HepG2 (cell line): ENCODE results near the gene MILR1. TPM values are rescaled to one million over a fixed set of nuclear protein-coding genes. Genes with fewer than 3 reads are reported as not detected.
A peak's percentile ranks its signal among the peaks of the same experiment; 100 is the strongest.

Experiments
- CENPT ChIP-seq: sonication (generic); formaldehyde crosslinking; IDR thresholded peaks from 2 replicates; pipeline ENCODE4 v1.8.0; 2022; ENCODE audit warnings: low read depth, mild to moderate bottlenecking, moderate library complexity, missing genetic modification reagents
- EP300 ChIP-seq, 3 experiments: sonication (generic) in 1 of 3; formaldehyde crosslinking in 1 of 3; IDR thresholded peaks; 2 replicates each; pipeline versions ENCODE4 v1.5.1 to v1.6.1; 2011 to 2020; ENCODE audit warnings: low read depth in 2 of 3, low read length in 2 of 3, borderline replicate concordance in 1 of 3, improper control_type of control experiment in 1 of 3, mild to moderate bottlenecking in 1 of 3, missing genetic modification reagents in 1 of 3, moderate library complexity in 1 of 3
- MIER2 ChIP-seq: IDR thresholded peaks from 2 replicates; pipeline ENCODE4 v1.6.1; 2016; ENCODE audit warnings: missing biosample characterization, missing genetic modification reagents
- NFYC ChIP-seq: IDR thresholded peaks from 2 replicates; pipeline ENCODE4 v1.6.1; 2016; ENCODE audit warnings: missing genetic modification reagents, missing compliant biosample characterization
- PTBP1 ChIP-seq: fragments of 200-400 bp; formaldehyde crosslinking; IDR thresholded peaks from 2 replicates; pipeline ENCODE4 v1.6.1; 2018; ENCODE audit warnings: low read length, low read depth; ENCODE audit not compliant: poor library complexity, severe bottlenecking
- ZBTB8A ChIP-seq: sonication (generic); formaldehyde crosslinking; IDR thresholded peaks from 2 replicates; pipeline ENCODE4 v1.4.0; 2020; ENCODE audit warnings: mild to moderate bottlenecking, low read depth, missing genetic modification reagents, borderline replicate concordance
- ZNF205 ChIP-seq: IDR thresholded peaks from 2 replicates; pipeline ENCODE4 v1.6.1; 2018; ENCODE audit warnings: missing biosample characterization, missing genetic modification reagents
- ZNF207 ChIP-seq: fragments of 450-650 bp; IDR thresholded peaks from 2 replicates; pipeline ENCODE4 v1.6.1; 2016; ENCODE audit warnings: antibody characterized with exemption, borderline replicate concordance
- ZNF282 ChIP-seq: fragments of 450-650 bp; IDR thresholded peaks from 2 replicates; pipeline ENCODE4 v1.6.1; 2018; ENCODE audit not compliant: partially characterized antibody
- polyA plus RNA-seq, 8 experiments: library from polyadenylated mRNA; depleted of rRNA in 3 of 8; stranded (reverse) in 7 of 8; unstranded in 1 of 8; fragments of >200 nt; fragmentation: Illumina TruSeq in 4 of 8; extraction: Trizol in 4 of 8; gene quantifications; 2 replicates each; pipeline versions ENCODE4 v1.2.1 to v1.2.3, GENCODE V29; 2011 to 2016; ENCODE audit warnings: low read depth in 4 of 8, missing spikeins in 1 of 8, mixed read lengths in 1 of 8; ENCODE audit not compliant: insufficient read depth in 1 of 8
- total RNA-seq, 5 experiments: library from RNA; depleted of rRNA; stranded (reverse); fragments of >200 nt; fragmentation: Illumina TruSeq; extraction: Trizol; gene quantifications; 2 replicates each; pipeline ENCODE4 v1.2.3, GENCODE V29; 2016; ENCODE audit warnings: low read depth in 1 of 5
- TF ChIP-seq, protein P1 (sequence below): sonication (generic); formaldehyde crosslinking; IDR thresholded peaks from 2 replicates; pipeline ENCODE4 v1.5.0; 2020; ENCODE audit warnings: mild to moderate bottlenecking, missing genetic modification reagents, moderate library complexity
- TF ChIP-seq, protein P2 (sequence below): sonication (generic); formaldehyde crosslinking; IDR thresholded peaks from 2 replicates; pipeline ENCODE4 v1.4.0; 2020; ENCODE audit warnings: mild to moderate bottlenecking, missing genetic modification reagents
- TF ChIP-seq, protein P3 (sequence below): sonication (generic); formaldehyde crosslinking; conservative IDR thresholded peaks from 2 replicates; pipeline ENCODE4 v1.4.0; 2020; ENCODE audit warnings: mild to moderate bottlenecking, missing genetic modification reagents, moderate library complexity

MILR1 gene
- total and polyA plus RNA-seq, 2 of the 13 experiments (the other 11 are each of a cell fraction or from before 2014, with no cell fraction given), result 0.27 to 1.7 TPM

- TF ChIP-seq, protein P1, sequence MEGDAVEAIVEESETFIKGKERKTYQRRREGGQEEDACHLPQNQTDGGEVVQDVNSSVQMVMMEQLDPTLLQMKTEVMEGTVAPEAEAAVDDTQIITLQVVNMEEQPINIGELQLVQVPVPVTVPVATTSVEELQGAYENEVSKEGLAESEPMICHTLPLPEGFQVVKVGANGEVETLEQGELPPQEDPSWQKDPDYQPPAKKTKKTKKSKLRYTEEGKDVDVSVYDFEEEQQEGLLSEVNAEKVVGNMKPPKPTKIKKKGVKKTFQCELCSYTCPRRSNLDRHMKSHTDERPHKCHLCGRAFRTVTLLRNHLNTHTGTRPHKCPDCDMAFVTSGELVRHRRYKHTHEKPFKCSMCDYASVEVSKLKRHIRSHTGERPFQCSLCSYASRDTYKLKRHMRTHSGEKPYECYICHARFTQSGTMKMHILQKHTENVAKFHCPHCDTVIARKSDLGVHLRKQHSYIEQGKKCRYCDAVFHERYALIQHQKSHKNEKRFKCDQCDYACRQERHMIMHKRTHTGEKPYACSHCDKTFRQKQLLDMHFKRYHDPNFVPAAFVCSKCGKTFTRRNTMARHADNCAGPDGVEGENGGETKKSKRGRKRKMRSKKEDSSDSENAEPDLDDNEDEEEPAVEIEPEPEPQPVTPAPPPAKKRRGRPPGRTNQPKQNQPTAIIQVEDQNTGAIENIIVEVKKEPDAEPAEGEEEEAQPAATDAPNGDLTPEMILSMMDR (CRISPR knock-in tag), result no peak
- TF ChIP-seq ZNF282 (no peak), PTBP1 (no peak), ZNF205 (CRISPR knock-in tag) (peak; percentile 45; the same call in 1 of the 2 replicates), CENPT (CRISPR knock-in tag) (peak; percentile 93), EP300 (IDR thresholded peaks at IDR 0.05; ENCODE audit: low read depth in 2 of 2, low read length in 2 of 2) (peak in 1 of 2 experiments; percentile 8; a peak in 2 of 4 replicates), EP300 (CRISPR knock-in tag; IDR thresholded peaks at IDR 0.05; ENCODE audit: borderline replicate concordance) (peak; percentile 21; the same call in 1 of the 2 replicates), ZBTB8A (CRISPR knock-in tag) (no peak; the same call in 1 of the 2 replicates), NFYC (CRISPR knock-in tag) (peak; percentile 86), ZNF207 (no peak), MIER2 (CRISPR knock-in tag) (no peak)
- TF ChIP-seq, protein P2, sequence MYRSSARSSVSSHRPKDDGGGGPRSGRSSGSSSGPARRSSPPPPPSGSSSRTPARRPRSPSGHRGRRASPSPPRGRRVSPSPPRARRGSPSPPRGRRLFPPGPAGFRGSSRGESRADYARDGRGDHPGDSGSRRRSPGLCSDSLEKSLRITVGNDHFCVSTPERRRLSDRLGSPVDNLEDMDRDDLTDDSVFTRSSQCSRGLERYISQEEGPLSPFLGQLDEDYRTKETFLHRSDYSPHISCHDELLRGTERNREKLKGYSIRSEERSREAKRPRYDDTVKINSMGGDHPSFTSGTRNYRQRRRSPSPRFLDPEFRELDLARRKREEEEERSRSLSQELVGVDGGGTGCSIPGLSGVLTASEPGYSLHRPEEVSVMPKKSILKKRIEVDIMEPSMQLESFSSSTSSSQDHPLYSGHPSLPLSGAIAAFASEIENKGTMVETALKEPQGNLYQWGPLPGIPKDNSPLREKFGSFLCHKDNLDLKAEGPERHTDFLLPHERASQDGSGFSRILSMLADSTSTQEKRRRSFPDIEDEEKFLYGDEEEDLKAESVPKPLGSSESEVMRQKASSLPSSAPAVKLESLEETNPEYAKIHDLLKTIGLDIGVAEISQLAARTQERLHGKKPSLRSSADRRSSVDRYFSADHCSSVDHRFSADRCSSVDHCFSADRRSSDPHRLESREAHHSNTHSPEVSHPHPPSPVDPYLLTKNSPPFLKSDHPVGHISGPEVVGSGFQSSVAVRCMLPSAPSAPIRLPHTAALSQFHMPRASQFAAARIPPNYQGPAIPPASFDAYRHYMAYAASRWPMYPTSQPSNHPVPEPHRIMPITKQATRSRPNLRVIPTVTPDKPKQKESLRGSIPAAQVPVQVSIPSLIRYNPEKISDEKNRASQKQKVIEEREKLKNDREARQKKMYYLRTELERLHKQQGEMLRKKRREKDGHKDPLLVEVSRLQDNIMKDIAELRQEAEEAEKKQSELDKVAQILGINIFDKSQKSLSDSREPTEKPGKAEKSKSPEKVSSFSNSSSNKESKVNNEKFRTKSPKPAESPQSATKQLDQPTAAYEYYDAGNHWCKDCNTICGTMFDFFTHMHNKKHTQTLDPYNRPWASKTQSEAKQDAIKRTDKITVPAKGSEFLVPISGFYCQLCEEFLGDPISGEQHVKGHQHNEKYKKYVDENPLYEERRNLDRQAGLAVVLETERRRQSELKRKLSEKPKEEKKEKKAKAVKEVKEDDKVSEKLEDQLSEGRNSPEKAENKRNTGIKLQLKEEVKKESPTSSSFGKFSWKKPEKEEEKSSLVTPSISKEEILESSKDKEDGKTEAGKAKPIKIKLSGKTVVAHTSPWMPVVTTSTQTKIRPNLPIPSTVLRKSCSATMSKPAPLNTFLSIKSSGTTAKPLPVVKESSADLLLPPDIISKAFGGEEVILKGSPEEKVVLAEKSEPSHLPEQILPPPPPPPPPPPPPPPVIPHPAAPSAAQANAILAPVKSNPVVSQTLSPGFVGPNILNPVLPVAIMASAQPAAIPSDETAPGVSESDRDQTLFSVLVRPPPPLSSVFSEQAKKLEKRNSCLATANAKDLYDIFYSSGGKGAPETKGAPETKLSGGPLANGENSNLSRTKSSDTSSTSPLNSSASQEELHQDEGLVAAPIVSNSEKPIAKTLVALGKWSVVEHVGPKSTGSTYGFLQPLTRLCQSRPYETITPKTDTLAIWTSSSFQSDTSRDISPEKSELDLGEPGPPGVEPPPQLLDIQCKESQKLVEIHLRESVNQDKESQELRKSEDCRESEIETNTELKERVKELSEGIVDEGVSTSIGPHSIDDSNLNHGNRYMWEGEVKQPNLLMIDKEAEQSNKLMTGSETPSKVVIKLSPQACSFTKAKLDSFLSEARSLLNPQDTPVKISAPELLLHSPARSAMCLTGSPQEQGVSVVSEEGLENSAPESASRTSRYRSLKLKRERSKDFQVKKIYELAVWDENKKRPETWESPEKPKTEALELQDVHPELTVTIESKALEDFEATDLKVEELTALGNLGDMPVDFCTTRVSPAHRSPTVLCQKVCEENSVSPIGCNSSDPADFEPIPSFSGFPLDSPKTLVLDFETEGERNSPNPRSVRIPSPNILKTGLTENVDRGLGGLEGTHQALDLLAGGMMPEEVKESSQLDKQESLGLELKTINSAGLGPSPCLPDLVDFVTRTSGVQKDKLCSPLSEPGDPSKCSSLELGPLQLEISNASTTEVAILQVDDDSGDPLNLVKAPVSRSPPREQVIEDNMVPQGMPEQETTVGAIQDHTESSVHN (CRISPR knock-in tag), result no peak
- TF ChIP-seq, protein P3, sequence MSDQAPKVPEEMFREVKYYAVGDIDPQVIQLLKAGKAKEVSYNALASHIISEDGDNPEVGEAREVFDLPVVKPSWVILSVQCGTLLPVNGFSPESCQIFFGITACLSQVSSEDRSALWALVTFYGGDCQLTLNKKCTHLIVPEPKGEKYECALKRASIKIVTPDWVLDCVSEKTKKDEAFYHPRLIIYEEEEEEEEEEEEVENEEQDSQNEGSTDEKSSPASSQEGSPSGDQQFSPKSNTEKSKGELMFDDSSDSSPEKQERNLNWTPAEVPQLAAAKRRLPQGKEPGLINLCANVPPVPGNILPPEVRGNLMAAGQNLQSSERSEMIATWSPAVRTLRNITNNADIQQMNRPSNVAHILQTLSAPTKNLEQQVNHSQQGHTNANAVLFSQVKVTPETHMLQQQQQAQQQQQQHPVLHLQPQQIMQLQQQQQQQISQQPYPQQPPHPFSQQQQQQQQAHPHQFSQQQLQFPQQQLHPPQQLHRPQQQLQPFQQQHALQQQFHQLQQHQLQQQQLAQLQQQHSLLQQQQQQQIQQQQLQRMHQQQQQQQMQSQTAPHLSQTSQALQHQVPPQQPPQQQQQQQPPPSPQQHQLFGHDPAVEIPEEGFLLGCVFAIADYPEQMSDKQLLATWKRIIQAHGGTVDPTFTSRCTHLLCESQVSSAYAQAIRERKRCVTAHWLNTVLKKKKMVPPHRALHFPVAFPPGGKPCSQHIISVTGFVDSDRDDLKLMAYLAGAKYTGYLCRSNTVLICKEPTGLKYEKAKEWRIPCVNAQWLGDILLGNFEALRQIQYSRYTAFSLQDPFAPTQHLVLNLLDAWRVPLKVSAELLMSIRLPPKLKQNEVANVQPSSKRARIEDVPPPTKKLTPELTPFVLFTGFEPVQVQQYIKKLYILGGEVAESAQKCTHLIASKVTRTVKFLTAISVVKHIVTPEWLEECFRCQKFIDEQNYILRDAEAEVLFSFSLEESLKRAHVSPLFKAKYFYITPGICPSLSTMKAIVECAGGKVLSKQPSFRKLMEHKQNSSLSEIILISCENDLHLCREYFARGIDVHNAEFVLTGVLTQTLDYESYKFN (CRISPR knock-in tag), result peak; percentile 78
Measured at GRCh38 chr17:64506576-64507412, 57.9 kb downstream of the MILR1 start, which contains the start of gene CEP95 (continued).
